GM12864 (cell line): Measurements from ENCODE around the gene ANO1.
A peak's percentile ranks its signal among the peaks of the same experiment; 100 is the strongest.

Experiments
- DNase-seq: peaks from one replicate; pipeline ENCODE4 v3.0.0-alpha.2; 2011; ENCODE audit warnings: low read depth
- H3K4me3 ChIP-seq: 2 replicates; pipeline ENCODE4 v1.5.1; 2011; ENCODE audit warnings: mild to moderate bottlenecking, low read depth, low read length, control low read depth
- TF ChIP-seq, protein P1 (sequence below): IDR thresholded peaks from 2 replicates; pipeline ENCODE4 v1.5.1; 2011; ENCODE audit warnings: low read depth, mild to moderate bottlenecking, moderate library complexity, low read length, control low read depth, inconsistent platforms; ENCODE audit errors: missing control alignments

ANO1 gene

DNA sequence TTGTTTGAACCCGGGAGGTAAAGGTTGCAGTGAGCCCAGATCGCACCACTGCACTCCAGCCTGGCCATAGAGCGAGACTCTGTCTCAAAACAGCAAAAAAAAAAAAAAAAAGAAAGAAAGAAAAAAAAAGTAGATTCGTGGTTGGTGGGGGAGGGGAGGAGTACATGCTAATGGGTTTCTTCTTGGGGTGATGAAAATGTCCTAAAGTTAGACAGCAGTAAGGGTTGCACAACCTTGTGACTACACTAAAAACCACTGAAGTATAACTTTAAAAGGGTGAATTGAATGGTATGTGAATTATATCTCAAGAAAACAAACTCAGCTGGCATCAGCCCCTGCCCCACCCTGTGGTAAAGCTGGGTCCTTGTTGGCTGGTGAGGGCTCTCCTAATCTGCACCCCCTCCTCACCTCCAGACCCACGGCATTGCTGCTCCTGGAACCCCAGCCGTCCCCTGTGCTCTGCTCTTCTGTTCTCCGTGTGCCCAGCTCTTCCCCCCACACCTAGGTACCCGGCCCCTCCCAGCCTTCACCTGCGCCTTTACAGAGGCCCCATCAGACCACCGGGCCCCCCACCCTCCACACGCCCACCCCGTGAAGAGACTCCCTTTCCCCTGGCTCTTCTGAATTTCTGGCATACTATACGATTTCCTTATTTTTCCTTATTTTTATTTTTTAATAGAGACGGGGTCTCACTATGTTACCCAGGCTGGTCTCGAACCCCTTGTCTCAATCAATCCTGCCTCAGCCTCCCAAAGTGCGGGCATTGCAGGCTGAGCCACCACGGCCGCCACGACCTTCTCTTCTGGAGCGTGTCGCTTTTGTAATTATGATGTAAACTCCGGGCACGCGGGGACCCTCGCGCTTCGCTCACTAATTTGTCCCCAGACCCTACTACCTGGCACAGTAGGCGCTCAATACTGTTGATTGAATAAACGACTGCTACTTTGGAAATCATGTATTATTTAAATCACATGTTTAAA, 124.1 kb downstream of the ANO1 start:
- TF ChIP-seq, protein P1, sequence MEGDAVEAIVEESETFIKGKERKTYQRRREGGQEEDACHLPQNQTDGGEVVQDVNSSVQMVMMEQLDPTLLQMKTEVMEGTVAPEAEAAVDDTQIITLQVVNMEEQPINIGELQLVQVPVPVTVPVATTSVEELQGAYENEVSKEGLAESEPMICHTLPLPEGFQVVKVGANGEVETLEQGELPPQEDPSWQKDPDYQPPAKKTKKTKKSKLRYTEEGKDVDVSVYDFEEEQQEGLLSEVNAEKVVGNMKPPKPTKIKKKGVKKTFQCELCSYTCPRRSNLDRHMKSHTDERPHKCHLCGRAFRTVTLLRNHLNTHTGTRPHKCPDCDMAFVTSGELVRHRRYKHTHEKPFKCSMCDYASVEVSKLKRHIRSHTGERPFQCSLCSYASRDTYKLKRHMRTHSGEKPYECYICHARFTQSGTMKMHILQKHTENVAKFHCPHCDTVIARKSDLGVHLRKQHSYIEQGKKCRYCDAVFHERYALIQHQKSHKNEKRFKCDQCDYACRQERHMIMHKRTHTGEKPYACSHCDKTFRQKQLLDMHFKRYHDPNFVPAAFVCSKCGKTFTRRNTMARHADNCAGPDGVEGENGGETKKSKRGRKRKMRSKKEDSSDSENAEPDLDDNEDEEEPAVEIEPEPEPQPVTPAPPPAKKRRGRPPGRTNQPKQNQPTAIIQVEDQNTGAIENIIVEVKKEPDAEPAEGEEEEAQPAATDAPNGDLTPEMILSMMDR: no peak
- DNase-seq: no peak
- H3K4me3 ChIP-seq: peak overlapping the region; percentile 100

DNA sequence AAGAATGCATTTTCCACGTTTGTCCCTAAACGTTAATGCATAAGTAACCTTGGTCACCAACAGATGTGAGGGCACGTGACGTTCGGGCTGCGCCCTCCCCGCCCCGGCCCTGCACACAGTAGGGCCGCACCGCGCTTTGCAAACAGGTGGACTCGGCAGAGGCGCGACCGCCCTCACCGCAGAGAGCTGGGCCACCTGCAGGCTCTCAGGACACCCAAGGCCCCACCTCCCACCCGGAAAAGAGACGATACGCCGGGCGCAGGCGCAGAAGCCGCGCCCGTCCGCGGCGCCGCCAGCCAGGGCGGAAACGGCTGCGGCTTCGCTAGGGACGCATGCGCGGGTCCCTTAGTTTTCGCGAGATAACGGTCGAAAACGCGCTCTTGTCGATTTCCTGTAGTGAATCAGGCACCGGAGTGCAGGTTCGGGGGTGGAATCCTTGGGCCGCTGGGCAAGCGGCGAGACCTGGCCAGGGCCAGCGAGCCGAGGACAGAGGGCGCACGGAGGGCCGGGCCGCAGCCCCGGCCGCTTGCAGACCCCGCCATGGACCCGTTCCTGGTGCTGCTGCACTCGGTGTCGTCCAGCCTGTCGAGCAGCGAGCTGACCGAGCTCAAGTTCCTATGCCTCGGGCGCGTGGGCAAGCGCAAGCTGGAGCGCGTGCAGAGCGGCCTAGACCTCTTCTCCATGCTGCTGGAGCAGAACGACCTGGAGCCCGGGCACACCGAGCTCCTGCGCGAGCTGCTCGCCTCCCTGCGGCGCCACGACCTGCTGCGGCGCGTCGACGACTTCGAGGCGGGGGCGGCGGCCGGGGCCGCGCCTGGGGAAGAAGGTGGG, 125.0 kb downstream of the ANO1 start, which contains the start of gene FADD:
Gene FADD (plus strand): TSS at position 377 of the 831 bp plus-strand sequence. CDS start 164 bp downstream, at position 541.
- DNase-seq: peak; percentile 81
- TF ChIP-seq, protein P1: no peak
- H3K4me3 ChIP-seq: peak within 1 kb of the TSS; percentile 100

DNA sequence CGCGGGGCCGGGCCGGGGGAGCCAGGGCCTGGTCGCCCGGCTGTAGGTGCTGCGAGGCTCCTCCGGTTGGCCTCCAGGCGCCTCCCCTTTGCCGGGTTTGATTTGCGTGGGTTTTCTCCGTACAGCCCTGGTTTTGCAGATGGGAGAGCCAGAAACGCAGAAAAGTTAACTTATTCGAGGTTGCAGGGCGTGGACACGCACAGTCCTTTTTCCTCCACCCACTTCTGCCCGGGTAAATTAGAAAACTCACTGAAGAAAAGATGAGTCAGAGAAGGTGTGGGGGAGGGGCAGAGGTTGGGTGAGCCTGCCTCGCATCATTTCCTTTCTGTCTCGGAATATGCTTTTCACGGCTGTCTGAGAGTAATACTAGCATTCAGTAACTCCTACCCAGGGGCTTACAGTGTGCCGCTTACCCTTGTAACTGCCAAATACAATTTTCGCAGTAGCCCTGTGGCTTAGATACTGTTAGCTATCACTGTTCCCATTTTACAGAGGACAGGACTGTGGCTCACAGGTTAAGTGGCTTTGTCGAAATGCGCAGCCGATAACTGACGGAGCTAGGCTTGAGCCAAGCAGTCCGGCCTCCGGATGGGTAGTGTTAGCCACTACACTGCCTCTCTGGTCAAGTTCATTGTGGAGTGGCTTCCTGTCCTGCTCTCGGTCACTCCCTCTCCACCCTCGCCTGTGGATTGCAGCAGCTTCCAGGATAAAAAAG, 125.8 kb downstream of the ANO1 start:
- H3K4me3 ChIP-seq: peak overlapping the region; percentile 100
- DNase-seq: peak; percentile 49
- TF ChIP-seq, protein P1: no peak

DNA sequence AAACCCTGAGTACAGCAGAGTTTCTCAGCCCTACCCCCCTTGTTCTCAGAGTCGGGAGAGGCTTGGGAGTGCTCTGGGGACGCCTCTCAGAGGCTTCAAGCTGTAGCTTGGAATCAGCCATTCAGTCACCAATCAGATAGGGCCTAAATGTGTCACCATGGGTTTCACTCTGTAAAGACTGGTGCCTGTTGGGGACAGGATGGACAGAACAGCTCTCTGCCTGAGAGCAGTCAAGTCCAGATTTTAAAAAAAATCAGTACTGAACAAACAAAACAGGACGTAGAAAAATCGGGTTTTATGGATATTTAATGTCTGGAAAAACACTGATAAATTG, 126.3 kb downstream of the ANO1 start:
- H3K4me3 ChIP-seq: peak overlapping the region; percentile 100
- no peak for DNase-seq
- TF ChIP-seq, protein P1: no peak

DNA sequence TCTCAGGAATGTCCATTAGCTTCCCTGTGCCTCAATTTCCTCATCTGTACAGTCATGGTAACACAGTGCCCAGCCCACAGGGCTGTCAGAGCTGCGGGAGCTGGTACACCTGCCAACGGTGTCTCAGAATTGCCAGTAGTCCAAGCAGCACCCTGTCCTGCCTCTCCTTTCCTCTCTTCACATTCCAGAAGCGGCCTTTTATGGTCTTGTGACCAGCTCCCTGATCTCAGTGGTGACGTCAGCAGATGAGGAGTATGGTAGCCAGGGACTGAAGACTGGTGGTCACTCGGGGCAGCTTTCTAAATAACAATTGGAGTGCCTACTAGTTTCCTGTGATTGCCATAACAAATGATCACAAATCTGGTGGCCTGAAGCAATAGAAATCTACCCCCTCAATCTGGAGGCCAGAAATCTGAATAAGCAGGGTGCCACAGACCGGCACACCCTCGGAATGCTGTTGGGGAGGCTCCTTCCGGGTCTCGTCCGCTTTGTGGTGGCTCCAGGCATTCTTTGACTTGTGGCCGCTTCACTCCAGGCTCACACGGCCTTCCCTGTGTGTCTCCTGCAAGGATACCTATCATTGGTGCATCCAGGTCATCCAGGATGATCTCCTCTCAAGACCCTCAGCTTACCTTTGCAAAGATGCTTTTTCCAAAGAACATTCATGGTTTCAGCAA, 127.1 kb downstream of the ANO1 start:
- TF ChIP-seq, protein P1: no peak
- H3K4me3 ChIP-seq: no peak overlapping the region
- no peak for DNase-seq

DNA sequence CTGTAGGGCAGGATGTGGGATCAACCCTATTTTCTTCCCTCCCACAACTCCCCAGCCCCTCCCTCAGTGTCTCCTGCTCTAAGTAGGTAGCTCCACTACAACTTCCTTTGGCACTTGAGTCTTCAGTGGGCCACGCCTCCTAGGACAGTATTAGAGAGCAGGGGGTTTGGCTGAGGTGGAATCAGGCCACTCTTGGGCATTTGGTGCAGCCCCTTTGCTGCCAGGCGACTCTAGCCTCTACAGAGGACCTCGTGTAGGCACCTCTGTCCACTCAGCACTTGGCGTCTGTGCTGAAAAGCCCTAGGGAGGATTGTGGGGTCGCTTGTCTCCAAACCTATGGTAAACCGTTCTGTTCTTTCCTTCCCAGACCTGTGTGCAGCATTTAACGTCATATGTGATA, 127.6 kb downstream of the ANO1 start:
- TF ChIP-seq, protein P1: no peak
- no peak for DNase-seq
- H3K4me3 ChIP-seq: no peak overlapping the region
